DND-41 (cell line): ENCODE measurements around the gene OBP2B.
"Not testable (repeated sequence)": the region's sequence is repeated elsewhere in the genome, so short reads cannot be mapped to it uniquely, and the experiment has no call there.

Experiments used
- ATAC-seq: fragments of 200-7000 bp; cut with Tn5 transposase; 3 replicates; pipeline ENCODE4 v1.9.1; 2021; ENCODE audit warnings: low read depth; ENCODE audit not compliant: insufficient read depth
- DNase-seq: peaks from one replicate; pipeline ENCODE4 v3.0.0-alpha.2; 2020
- H2AFZ ChIP-seq: 2 replicates; pipeline ENCODE4 v1.6.0; 2012; ENCODE audit warnings: low read depth, low read length
- H3K27ac ChIP-seq: 2 replicates; pipeline ENCODE4 v1.5.1; 2012; ENCODE audit warnings: low read length, inconsistent platforms
- H3K27me3 ChIP-seq: fragments of 200-600 bp; sonication (generic); 2 replicates; pipeline ENCODE4 v1.6.0; 2012; ENCODE audit warnings: low read length, mild to moderate bottlenecking, inconsistent platforms; ENCODE audit not compliant: insufficient read depth, poor library complexity
- H3K36me3 ChIP-seq: 2 replicates; pipeline ENCODE4 v1.5.1; 2012; ENCODE audit warnings: low read length, inconsistent platforms; ENCODE audit not compliant: insufficient read depth
- H3K4me1 ChIP-seq: 2 replicates; pipeline ENCODE4 v1.5.1; 2012; ENCODE audit warnings: mild to moderate bottlenecking, low read length; ENCODE audit not compliant: insufficient read depth
- H3K4me2 ChIP-seq: 2 replicates; pipeline ENCODE4 v1.6.0; 2012; ENCODE audit warnings: mild to moderate bottlenecking, moderate library complexity, low read length, inconsistent platforms; ENCODE audit not compliant: insufficient read depth
- H3K4me3 ChIP-seq, 2 experiments: fragments of 200-600 bp in 1 of 2; shearing (Covaris generic) in 1 of 2; 2 replicates each; pipeline ENCODE4 v1.5.1; 2012 to 2016; ENCODE audit warnings: inconsistent platforms in 2 of 2, low read length in 2 of 2, mild to moderate bottlenecking in 2 of 2, low read depth in 1 of 2, moderate library complexity in 1 of 2
- H3K79me2 ChIP-seq: 2 replicates; pipeline ENCODE4 v1.6.0; 2012; ENCODE audit warnings: low read length, inconsistent platforms; ENCODE audit not compliant: insufficient read depth
- H3K9ac ChIP-seq: 2 replicates; pipeline ENCODE4 v1.6.0; 2012; ENCODE audit warnings: low read depth, mild to moderate bottlenecking, inconsistent platforms, low read length, moderate library complexity
- H3K9me3 ChIP-seq: 2 replicates; pipeline ENCODE4 v1.5.1; 2012; ENCODE audit warnings: low read length, moderate library complexity, mild to moderate bottlenecking, inconsistent platforms; ENCODE audit not compliant: insufficient read depth, severe bottlenecking
- H4K20me1 ChIP-seq: 2 replicates; pipeline ENCODE4 v1.6.0; 2012; ENCODE audit warnings: low read length; ENCODE audit not compliant: insufficient read depth
- CTCF ChIP-seq: IDR thresholded peaks from 2 replicates; pipeline ENCODE4 v1.5.1; 2012; ENCODE audit warnings: borderline replicate concordance, low read length, moderate library complexity, mild to moderate bottlenecking; ENCODE audit not compliant: poor library complexity, severe bottlenecking; ENCODE audit errors: extremely low read depth
- EZH2 ChIP-seq: IDR thresholded peaks from 3 replicates; pipeline ENCODE4 v1.6.1; 2012; ENCODE audit warnings: borderline replicate concordance, low read depth, mild to moderate bottlenecking, moderate library complexity, low read length, inconsistent platforms; ENCODE audit not compliant: severe bottlenecking

The OBP2B gene

DNA sequence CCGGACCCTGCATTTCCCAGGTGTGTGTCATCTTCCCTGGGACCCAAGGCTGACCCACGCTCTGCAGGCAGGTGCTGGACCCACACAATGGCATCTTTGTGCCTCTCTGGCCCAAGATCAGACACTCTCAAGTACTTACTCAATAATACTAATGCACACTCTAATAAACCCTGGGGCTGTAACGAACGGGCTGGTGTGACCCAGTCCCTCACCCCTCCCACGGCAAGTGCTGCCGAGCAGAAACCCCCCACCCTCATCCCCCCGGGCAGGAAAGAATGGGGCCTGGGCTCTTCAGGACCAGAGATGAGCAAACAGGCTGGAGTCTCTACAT is 1.1 kb upstream of the OBP2B start:
- no peaks in the 10 kb centered on the region for H3K4me1 ChIP-seq
- TF ChIP-seq CTCF, result no peak
- TF ChIP-seq EZH2, result no peak
- H3K4me2 ChIP-seq, result no peak overlapping the region
- no peaks in the 10 kb centered on the region for H4K20me1 ChIP-seq
- ATAC-seq (no peak), DNase-seq (no peak)
- H3K27me3 ChIP-seq, result no peaks in the 10 kb centered on the region
- no peak overlapping the region for H3K9ac ChIP-seq
- no peak overlapping the region for H3K4me3 ChIP-seq
- H3K27ac ChIP-seq, result no peak overlapping the region
- no peaks in the 10 kb centered on the region for H3K36me3 ChIP-seq
- no peaks in the 10 kb centered on the region for H3K79me2 ChIP-seq
- H3K9me3 ChIP-seq, result no peaks in the 10 kb centered on the region
- H2AFZ ChIP-seq, result no peak overlapping the region

- not testable (repeated sequence) for H3K79me2 ChIP-seq, H3K27me3 ChIP-seq, H3K4me1 ChIP-seq, ATAC-seq, H4K20me1 ChIP-seq, H3K9ac ChIP-seq, H3K4me3 ChIP-seq, H3K36me3 ChIP-seq, H3K27ac ChIP-seq, H3K4me2 ChIP-seq, H3K9me3 ChIP-seq, DNase-seq, H2AFZ ChIP-seq
These were observed 514 bp upstream of the OBP2B start for GRCh38 chr9:133209327-133210201.

- not testable (repeated sequence) for DNase-seq, H3K9ac ChIP-seq
These were observed 725 bp downstream of the OBP2B start for GRCh38 chr9:133208171-133208879.

DNA sequence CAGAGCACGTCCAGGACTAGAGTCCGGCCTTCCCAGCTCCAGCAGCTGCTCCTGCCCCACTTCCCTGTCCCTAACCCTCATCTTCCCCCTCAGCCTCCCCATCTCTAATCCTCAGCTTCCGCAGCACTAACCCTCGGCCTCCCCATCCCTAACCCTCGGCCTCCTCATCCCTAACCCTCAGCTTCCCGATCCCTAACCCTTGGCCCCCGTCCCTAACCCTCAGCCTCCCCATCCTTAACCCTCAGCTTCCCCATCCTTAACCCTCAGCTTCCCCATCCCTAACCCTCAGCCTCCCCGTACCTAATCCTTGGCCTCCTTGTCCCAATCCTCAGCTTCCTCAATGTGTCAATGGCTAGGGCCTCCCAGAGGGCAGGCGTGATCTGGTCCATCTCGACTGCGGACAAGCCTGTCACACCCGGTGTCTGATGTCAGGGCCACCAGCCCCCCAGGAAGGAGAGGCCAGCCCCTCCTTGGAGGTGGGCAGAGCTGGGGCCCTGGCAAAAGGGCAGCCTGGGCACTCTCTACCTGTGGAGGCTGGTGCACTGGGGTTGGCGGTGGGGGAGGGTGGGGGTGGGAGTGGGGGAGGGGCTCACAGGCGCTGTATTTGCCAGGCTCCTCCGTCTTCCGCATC is 1.4 kb downstream of the OBP2B start:
- Histone ChIP-seq H3K27ac (no peak overlapping the region), H3K4me1 (no peaks in the 10 kb centered on the region), H2AFZ (no peak overlapping the region), H4K20me1 (no peaks in the 10 kb centered on the region), H3K27me3 (no peaks in the 10 kb centered on the region), H3K4me3 (no peak overlapping the region), H3K4me2 (no peak overlapping the region), H3K79me2 (no peaks in the 10 kb centered on the region), H3K9ac (no peak overlapping the region), H3K9me3 (no peaks in the 10 kb centered on the region), H3K36me3 (no peaks in the 10 kb centered on the region)
- TF ChIP-seq CTCF (no peak), EZH2 (no peak)
- ATAC-seq (no peak), DNase-seq (no peak)

More at GRCh38 chr9:133208171-133208879, 725 bp downstream of the OBP2B start:
- H3K4me3 ChIP-seq, H4K20me1 ChIP-seq, H2AFZ ChIP-seq, H3K4me2 ChIP-seq, H3K79me2 ChIP-seq, H3K4me1 ChIP-seq, ATAC-seq, H3K27ac ChIP-seq, H3K36me3 ChIP-seq, H3K27me3 ChIP-seq, H3K9me3 ChIP-seq: not testable (repeated sequence)
